OCI-LY7 (cell line): ENCODE data around the gene ARFGEF2.

Experiments
- CTCF ChIP-seq: fragments of 200-600 bp; sonication (generic); conservative IDR thresholded peaks from 2 replicates; pipeline ENCODE4 v1.5.1; 2014; ENCODE audit warnings: mild to moderate bottlenecking, antibody characterized with exemption, low read length, moderate library complexity, mixed read lengths
- EZH2phosphoT487 ChIP-seq: fragments of 200-600 bp; sonication (generic); IDR thresholded peaks from 2 replicates; pipeline ENCODE4 v1.6.1; 2018; ENCODE audit warnings: low read depth, borderline replicate concordance, mild to moderate bottlenecking, mixed run types, antibody characterized with exemption, low read length, moderate library complexity, mixed read lengths

GRCh38 chr20:48956052-48956451, 34.5 kb downstream of the ARFGEF2 start:
- TF ChIP-seq CTCF (no peak), EZH2phosphoT487 (no peak)
